ENCODE results near the gene PATL2.

The PATL2 gene

DNA sequence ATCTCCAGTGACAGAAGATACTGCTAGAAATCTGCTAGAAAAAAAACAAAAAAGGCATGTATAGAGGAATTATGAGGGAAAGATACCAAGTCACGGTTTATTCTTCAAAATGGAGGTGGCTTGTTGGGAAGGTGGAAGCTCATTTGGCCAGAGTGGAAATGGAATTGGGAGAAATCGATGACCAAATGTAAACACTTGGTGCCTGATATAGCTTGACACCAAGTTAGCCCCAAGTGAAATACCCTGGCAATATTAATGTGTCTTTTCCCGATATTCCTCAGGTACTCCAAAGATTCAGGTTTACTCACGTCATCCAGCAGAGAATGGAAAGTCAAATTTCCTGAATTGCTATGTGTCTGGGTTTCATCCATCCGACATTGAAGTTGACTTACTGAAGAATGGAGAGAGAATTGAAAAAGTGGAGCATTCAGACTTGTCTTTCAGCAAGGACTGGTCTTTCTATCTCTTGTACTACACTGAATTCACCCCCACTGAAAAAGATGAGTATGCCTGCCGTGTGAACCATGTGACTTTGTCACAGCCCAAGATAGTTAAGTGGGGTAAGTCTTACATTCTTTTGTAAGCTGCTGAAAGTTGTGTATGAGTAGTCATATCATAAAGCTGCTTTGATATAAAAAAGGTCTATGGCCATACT, 4.1 kb upstream of the PATL2 start:
- TF ChIP-seq, protein P1, sequence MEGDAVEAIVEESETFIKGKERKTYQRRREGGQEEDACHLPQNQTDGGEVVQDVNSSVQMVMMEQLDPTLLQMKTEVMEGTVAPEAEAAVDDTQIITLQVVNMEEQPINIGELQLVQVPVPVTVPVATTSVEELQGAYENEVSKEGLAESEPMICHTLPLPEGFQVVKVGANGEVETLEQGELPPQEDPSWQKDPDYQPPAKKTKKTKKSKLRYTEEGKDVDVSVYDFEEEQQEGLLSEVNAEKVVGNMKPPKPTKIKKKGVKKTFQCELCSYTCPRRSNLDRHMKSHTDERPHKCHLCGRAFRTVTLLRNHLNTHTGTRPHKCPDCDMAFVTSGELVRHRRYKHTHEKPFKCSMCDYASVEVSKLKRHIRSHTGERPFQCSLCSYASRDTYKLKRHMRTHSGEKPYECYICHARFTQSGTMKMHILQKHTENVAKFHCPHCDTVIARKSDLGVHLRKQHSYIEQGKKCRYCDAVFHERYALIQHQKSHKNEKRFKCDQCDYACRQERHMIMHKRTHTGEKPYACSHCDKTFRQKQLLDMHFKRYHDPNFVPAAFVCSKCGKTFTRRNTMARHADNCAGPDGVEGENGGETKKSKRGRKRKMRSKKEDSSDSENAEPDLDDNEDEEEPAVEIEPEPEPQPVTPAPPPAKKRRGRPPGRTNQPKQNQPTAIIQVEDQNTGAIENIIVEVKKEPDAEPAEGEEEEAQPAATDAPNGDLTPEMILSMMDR (IDR thresholded peaks at IDR 0.05; ENCODE audit: low read depth, low read length): no peak
- DNase-seq: no peak
- no peak overlapping the region for H3K4me3 ChIP-seq (ENCODE audit: low read depth, low read length)
- no peaks in the 10 kb centered on the region for H3K27me3 ChIP-seq (ENCODE audit: insufficient read depth, low read depth, severe bottlenecking)
- H3K27ac ChIP-seq: no peak overlapping the region
- no peaks in the 10 kb centered on the region for H3K9me3 ChIP-seq (ENCODE audit: severe bottlenecking)
- H3K36me3 ChIP-seq: peaks cover 23% of the 10 kb centered on the region

DNA sequence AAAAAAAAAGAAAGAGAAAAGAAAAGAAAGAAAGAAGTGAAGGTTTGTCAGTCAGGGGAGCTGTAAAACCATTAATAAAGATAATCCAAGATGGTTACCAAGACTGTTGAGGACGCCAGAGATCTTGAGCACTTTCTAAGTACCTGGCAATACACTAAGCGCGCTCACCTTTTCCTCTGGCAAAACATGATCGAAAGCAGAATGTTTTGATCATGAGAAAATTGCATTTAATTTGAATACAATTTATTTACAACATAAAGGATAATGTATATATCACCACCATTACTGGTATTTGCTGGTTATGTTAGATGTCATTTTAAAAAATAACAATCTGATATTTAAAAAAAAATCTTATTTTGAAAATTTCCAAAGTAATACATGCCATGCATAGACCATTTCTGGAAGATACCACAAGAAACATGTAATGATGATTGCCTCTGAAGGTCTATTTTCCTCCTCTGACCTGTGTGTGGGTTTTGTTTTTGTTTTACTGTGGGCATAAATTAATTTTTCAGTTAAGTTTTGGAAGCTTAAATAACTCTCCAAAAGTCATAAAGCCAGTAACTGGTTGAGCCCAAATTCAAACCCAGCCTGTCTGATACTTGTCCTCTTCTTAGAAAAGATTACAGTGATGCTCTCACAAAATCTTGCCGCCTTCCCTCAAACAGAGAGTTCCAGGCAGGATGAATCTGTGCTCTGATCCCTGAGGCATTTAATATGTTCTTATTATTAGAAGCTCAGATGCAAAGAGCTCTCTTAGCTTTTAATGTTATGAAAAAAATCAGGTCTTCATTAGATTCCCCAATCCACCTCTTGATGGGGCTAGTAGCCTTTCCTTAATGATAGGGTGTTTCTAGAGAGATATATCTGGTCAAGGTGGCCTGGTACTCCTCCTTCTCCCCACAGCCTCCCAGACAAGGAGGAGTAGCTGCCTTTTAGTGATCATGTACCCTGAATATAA, 2.2 kb upstream of the PATL2 start:
- Histone ChIP-seq H3K27me3 (ENCODE audit: insufficient read depth, low read depth, severe bottlenecking) (no peaks in the 10 kb centered on the region), H3K36me3 (peaks cover 23% of the 10 kb centered on the region), H3K4me3 (ENCODE audit: low read depth, low read length) (no peak overlapping the region), H3K9me3 (ENCODE audit: severe bottlenecking) (no peaks in the 10 kb centered on the region), H3K27ac (no peak overlapping the region)
- TF ChIP-seq, protein P1 (IDR thresholded peaks at IDR 0.05; ENCODE audit: low read depth, low read length): no peak
- DNase-seq: no peak

DNA sequence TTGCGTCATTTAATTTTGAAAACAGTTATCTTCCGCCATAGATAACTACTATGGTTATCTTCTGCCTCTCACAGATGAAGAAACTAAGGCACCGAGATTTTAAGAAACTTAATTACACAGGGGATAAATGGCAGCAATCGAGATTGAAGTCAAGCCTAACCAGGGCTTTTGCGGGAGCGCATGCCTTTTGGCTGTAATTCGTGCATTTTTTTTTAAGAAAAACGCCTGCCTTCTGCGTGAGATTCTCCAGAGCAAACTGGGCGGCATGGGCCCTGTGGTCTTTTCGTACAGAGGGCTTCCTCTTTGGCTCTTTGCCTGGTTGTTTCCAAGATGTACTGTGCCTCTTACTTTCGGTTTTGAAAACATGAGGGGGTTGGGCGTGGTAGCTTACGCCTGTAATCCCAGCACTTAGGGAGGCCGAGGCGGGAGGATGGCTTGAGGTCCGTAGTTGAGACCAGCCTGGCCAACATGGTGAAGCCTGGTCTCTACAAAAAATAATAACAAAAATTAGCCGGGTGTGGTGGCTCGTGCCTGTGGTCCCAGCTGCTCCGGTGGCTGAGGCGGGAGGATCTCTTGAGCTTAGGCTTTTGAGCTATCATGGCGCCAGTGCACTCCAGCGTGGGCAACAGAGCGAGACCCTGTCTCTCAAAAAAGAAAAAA, 1.4 kb upstream of the PATL2 start:
- peaks cover 20% of the 10 kb centered on the region for H3K36me3 ChIP-seq
- no peaks in the 10 kb centered on the region for H3K9me3 ChIP-seq (ENCODE audit: severe bottlenecking)
- no peak overlapping the region for H3K27ac ChIP-seq
- TF ChIP-seq, protein P1 (IDR thresholded peaks at IDR 0.05; ENCODE audit: low read depth, low read length): no peak
- H3K27me3 ChIP-seq (ENCODE audit: insufficient read depth, low read depth, severe bottlenecking): no peaks in the 10 kb centered on the region
- H3K4me3 ChIP-seq (ENCODE audit: low read depth, low read length): peak overlapping the region; percentile 51
- DNase-seq: no peak

DNA sequence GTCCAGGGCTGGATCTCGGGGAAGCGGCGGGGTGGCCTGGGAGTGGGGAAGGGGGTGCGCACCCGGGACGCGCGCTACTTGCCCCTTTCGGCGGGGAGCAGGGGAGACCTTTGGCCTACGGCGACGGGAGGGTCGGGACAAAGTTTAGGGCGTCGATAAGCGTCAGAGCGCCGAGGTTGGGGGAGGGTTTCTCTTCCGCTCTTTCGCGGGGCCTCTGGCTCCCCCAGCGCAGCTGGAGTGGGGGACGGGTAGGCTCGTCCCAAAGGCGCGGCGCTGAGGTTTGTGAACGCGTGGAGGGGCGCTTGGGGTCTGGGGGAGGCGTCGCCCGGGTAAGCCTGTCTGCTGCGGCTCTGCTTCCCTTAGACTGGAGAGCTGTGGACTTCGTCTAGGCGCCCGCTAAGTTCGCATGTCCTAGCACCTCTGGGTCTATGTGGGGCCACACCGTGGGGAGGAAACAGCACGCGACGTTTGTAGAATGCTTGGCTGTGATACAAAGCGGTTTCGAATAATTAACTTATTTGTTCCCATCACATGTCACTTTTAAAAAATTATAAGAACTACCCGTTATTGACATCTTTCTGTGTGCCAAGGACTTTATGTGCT, 721 bp upstream of the PATL2 start:
- Histone ChIP-seq H3K27me3 (ENCODE audit: insufficient read depth, low read depth, severe bottlenecking) (no peaks in the 10 kb centered on the region), H3K36me3 (peaks cover 15% of the 10 kb centered on the region), H3K9me3 (ENCODE audit: severe bottlenecking) (no peaks in the 10 kb centered on the region), H3K27ac (peak overlapping the region; percentile 71), H3K4me3 (ENCODE audit: low read depth, low read length) (peak overlapping the region; percentile 51)
- DNase-seq: peak; percentile 30
- TF ChIP-seq, protein P1 (IDR thresholded peaks at IDR 0.05; ENCODE audit: low read depth, low read length): no peak

DNA sequence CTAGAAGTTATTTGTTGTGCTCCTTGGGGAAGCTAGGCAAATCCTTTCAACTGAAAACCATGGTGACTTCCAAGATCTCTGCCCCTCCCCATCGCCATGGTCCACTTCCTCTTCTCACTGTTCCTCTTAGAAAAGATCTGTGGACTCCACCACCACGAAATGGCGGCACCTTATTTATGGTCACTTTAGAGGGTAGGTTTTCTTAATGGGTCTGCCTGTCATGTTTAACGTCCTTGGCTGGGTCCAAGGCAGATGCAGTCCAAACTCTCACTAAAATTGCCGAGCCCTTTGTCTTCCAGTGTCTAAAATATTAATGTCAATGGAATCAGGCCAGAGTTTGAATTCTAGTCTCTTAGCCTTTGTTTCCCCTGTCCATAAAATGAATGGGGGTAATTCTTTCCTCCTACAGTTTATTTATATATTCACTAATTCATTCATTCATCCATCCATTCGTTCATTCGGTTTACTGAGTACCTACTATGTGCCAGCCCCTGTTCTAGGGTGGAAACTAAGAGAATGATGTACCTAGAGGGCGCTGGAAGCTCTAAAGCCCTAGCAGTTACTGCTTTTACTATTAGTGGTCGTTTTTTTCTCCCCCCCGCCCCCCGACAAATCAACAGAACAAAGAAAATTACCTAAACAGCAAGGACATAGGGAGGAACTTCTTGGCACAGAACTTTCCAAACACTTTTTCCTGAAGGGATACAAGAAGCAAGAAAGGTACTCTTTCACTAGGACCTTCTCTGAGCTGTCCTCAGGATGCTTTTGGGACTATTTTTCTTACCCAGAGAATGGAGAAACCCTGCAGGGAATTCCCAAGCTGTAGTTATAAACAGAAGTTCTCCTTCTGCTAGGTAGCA, 657 bp downstream of the PATL2 start:
- Histone ChIP-seq H3K36me3 (peaks cover 2% of the 10 kb centered on the region), H3K9me3 (ENCODE audit: severe bottlenecking) (no peaks in the 10 kb centered on the region), H3K27me3 (ENCODE audit: insufficient read depth, low read depth, severe bottlenecking) (no peaks in the 10 kb centered on the region), H3K27ac (peak overlapping the region; percentile 71), H3K4me3 (ENCODE audit: low read depth, low read length) (peak overlapping the region; percentile 51)
- TF ChIP-seq, protein P1 (IDR thresholded peaks at IDR 0.05; ENCODE audit: low read depth, low read length): no peak
- no peak for DNase-seq
